AML-193 (cell line): ENCODE data around the gene UPF3B.
"Not testable (repeated sequence)": the region's sequence is repeated elsewhere in the genome, so short reads cannot be mapped to it uniquely, and the experiment has no call there.

Source experiments
- DNase-seq, 2 experiments: peaks; one replicate each; lab custom pipeline; 2025; lab: John Stamatoyannopoulos, UW

Gene UPF3B

DNA sequence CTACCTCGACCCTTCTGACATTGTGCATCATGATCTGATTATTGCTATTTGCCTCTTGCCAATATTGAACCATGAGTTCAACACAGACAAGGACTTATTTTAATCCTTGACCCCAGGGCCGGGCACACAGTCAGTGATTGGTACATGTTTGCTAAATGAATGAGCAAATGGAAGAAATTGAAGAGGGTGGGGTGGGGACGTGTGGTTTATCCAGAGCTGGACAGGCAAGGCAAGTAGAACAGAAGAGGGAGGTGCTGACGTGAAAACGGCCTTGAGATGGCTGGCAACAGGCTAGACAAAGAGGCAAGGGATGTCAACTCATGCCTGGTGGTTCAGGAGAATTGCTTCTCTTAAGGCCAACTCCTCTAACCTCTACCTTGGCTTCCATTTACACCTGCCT lies 28.5 kb downstream of the UPF3B start:
- DNase-seq: not testable (repeated sequence)

DNA sequence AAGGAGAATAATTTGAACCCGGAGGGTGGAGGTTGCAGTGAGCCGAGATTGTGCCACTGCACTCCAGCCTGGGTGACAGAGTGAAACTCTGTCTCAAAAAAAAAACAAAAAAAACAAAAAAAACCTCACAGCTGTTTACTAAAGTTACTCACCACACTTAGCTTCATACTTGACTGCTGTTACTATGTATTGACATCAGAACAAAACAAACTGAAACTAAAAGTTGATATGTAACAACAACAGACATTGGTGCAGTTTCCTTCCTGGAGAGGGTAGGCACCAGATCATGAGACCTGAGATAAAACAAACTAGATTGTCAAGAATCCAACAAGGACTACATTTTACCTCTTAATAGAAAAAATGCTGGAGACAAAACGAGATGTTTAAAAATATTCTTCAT lies 31.1 kb downstream of the UPF3B start:
- not testable (repeated sequence) for DNase-seq

DNA sequence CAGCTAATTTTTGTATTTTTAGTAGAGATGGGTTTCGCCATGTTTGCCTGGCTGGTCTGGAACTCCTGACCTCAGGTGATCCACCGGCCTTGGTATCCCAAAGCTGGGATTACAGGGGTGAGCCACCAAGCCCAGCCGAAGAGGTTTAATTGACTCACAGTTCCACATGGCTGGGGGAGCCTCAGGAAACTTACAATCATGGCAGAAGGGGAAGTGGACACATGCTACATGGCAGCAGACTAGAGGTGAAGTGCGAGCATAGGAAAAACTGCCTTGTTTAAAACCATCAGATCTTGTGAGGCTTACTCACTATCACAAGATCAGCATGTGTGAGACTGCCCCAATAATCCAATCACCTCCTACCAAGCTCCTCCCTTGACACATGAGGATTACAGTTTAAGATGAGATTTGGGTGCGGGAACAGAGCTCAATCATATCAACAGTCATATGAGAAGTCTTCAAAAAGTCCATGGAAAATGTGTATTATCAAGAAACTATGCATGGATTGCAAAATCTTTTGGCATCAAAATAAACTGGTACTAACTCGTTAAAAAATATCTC lies 35.6 kb downstream of the UPF3B start:
- DNase-seq: no peak

DNA sequence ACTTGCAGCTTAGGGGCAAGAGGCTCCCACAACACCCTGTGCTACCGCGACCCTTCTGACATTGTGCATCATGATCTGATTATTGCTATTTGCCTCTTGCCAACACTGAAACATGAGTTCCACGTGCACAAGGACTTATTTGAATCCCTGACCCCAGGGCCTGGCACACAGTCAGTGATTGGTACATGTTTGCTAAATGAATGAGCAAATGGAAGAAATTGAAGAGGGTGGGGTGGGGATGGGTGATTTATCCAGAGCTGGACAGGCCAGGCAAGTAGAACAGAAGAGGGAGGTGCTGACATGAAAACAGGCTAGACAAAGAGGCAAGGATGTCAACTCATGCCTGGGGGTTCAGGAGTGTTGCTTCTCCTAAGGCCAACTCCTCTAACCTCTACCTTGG lies 36.5 kb downstream of the UPF3B start:
- no peak for DNase-seq

DNA sequence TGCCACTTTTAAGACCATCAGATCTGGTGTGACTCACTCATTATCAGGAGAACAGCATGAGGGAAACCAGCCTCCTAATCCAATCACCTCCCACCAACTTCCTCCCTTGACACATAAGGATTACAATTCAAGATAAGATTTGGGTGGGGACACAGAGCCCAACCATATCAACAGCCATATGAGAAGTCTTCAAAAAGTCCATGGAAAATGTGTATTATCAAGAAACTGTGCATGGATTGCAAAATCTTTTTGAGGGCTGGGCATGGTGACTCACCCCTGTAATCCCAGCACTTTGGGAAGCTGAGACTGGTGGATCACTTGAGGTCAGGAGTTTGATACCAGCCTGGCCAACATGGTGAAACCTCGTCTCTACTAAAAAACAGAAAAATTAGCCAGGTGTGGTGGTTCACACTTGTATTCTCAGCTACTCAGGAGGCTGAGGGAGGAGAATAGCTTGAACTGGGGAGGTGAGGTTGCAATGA lies 43.5 kb downstream of the UPF3B start:
- DNase-seq: no peak

DNA sequence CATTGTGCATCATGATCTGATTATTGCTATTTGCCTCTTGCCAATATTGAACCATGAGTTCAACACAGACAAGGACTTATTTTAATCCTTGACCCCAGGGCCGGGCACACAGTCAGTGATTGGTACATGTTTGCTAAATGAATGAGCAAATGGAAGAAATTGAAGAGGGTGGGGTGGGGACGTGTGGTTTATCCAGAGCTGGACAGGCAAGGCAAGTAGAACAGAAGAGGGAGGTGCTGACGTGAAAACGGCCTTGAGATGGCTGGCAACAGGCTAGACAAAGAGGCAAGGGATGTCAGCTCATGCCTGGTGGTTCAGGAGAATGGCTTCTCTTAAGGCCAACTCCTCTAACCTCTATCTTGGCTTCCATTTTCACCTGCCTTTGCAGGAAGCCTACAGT lies 44.3 kb downstream of the UPF3B start:
- DNase-seq: not testable (repeated sequence)

DNA sequence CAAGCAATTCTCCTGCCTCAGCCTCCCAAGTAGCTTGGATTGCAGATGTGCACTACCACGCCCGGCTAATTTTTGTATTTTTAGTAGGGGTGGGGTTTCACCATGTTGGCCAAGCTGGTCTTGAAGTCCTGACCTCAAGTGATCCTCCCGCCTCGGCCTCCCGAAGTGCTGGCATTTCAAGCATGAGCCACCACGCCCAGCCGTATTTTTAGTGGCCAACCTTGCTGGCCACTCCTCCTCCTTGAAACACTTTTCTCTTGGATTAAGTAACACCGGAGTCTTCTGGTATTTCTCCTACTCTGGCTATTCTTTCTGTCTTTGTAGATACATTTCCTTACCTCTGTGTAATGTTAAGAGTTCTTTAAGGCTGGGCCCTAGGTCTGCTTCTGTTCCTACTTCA lies 50.2 kb downstream of the UPF3B start:
- DNase-seq: no peak

DNA sequence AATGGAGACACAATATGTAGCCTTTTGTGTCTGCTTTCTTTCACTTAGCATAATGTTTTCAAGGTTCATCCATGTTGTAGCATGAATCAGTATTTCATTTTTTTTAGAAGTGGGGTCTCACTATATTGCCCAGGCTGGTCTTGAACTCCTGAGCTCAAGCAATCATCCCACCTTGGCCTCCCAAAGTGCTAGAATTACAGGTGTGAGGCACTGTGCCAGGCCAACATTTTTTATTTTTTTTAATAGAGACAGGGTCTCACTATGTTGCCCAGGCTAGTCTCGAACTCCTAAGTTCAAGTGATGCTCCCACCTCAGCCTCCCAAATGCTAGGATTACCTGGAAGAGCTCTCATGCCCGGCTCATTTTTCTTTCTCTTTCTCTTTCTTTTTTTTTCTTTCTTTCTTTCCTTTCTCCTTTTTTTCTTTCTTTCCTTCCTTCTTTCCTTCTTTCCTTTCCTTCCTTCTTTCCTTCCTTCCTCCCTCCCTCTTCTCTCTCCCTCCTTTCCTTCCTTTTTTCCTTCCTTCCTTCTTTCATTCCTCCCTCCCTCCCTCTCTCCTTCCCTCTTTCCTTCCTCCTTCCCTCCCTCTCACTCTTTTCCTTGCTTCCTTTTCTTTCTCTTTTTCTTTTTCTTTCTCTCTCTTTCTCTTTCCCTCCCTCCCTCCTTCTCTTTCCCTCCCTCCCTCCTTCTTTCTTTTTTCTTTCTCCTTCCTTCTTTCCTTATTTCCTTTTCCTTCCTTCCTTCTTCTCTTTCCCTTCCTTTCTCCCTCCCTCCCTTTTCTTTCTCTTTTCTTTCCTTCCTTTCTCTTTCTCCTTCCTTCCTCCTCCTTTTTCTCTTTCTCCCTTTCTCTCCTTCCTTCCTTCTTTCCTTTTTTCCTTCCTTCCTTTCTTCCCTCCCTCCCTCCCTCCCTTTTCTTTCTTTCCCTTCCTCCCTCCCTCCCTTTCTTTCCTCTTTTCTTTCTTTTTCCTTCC lies 51.2 kb downstream of the UPF3B start:
- DNase-seq: no peak

DNA sequence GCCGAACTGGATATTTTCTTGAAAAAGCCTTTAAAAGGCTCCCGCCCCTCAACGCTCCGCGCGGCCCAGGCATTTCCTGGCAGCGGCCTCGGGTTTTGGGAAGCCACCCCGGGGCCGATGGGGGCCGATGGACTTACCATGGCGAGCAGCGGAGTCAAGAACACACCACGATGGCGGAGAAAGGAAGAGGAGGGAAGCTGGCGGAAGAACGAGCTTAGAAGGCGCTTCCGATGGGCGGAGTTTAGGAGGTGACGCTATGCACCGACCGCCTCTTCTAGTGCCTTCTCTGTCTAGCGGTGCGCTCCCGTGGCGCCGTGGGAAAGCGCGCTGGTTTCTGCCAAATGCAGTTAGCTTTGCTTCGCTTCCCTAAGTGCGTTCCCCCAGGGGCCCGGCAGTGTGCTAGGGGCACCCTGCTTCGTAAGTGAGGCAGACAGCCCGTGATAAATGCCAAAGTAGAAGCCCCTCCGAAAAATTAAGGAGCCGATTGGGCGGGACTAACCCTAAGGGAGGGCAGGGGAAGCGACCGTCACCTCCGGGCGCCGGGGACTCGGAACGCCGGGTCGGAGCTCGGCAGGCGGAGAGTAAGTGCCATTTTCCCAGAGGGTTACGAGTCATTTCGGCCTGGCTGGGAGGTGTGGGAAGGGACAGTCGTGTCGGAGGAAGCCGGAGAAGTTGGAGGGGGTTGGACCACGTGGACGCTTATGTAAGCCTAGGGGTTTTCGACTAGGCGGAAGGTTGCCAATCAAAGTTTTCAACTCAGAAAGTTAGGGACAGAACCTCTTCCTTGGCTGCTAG lies 61.1 kb downstream of the UPF3B start, which contains the start of gene RPL39:
RPL39 (minus strand) TSS at position 194 of the 795 bp plus-strand sequence; CDS start at position 140, 54 bp downstream.
- DNase-seq: peak; percentile 56

DNA sequence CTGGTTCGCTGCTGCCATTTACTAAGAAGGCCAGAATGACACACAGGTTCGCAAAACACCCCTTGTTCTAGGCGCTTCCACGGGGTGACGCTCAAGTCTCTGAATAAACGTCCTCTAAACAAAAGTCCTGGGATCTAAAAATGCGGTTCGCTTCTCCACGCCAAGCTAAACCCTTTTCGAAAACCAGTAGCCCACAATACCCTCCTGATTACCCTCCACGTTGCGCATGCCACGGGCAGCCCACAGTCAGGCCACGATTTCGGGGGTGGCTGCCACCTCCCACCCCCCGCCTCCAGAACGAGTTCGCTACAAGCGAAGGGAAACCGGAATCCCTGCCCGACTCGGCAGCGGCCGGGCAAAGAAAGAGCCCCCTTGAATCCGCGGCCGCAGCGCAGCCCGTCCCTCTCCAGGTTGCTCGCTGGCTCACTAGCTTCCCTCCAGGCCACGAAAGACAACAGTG lies 61.8 kb downstream of the UPF3B start:
- DNase-seq: peak in 1 of 2 experiments; percentile 16

DNA sequence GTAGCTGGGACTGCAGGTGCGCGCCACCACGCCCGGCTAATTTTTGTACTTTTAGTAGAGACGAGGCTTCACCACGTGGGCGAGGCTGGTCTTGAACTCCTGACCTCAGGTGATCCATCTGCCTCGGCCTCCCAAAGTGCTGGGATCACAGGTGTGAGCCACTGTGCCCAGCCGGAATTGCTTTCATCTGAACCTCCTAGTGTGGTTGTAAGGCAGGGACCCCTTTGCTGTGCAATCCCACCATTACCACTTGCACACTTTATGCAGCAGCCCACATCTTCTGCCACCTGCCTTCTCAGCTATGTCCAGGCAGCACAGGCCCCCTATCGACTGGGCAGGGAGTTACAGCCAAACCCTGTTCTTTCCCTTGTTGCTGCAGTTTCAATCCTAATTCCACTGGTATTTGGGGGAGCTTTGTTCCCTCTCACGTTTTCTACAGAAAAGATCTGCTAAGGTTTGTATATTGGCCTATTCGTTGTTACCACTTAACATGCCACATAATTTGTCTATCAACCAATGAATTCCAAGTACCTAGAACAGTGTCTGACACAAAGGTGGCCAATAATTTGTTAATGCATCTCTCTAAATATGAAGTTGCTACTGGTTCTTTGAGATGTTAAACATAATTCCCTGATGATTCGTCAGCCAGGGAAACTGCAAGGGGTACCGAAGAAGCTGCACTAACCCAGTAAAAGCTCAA lies 67.9 kb downstream of the UPF3B start:
- DNase-seq: peak; percentile 10 to 23
